Adrenal gland (tissue), 5 donors: ENCODE data around the gene ANXA10.

Experiments used
- CTCF ChIP-seq, 6 experiments: fragments of 450-650 bp in 4 of 6; fragments of 200-600 bp in 2 of 6; sonication (generic) in 1 of 6; IDR thresholded peaks; 1 replicate in 5 of 6; 2 replicates in 1 of 6; pipeline versions ENCODE4 v1.5.1 to v1.8.0; 2016 to 2021; ENCODE audit warnings: antibody characterized with exemption in 6 of 6, mild to moderate bottlenecking in 2 of 6, moderate library complexity in 1 of 6
- POLR2A ChIP-seq, 2 donors: fragments of 450-650 bp; IDR thresholded peaks; one replicate each; pipeline ENCODE4 v1.6.1; 2017; ENCODE audit warnings: antibody characterized with exemption in 2 of 2, mild to moderate bottlenecking in 2 of 2, moderate library complexity in 1 of 2
- donor health status: DM: no; HTN: no; CAD: no.

GRCh38 chr4:168199260-168199957, 107.1 kb downstream of the ANXA10 start:
- TF ChIP-seq CTCF (IDR thresholded peaks at IDR 0.05) (no peak), POLR2A (IDR thresholded peaks at IDR 0.05) (no peak)
